HG03175 (cell line): ENCODE data around the gene CPSF3.
"Not testable (repeated sequence)": the region's sequence is repeated elsewhere in the genome, so short reads cannot be mapped to it uniquely, and the experiment has no call there.

ENCODE experiments used
- ATAC-seq: cut with Tn5 transposase; IDR thresholded peaks from one replicate; pipeline ENCODE4 v1.9.1; 2021; ENCODE audit warnings: mild to moderate bottlenecking, moderate library complexity; ENCODE audit not compliant: unreplicated experiment

The CPSF3 gene

DNA sequence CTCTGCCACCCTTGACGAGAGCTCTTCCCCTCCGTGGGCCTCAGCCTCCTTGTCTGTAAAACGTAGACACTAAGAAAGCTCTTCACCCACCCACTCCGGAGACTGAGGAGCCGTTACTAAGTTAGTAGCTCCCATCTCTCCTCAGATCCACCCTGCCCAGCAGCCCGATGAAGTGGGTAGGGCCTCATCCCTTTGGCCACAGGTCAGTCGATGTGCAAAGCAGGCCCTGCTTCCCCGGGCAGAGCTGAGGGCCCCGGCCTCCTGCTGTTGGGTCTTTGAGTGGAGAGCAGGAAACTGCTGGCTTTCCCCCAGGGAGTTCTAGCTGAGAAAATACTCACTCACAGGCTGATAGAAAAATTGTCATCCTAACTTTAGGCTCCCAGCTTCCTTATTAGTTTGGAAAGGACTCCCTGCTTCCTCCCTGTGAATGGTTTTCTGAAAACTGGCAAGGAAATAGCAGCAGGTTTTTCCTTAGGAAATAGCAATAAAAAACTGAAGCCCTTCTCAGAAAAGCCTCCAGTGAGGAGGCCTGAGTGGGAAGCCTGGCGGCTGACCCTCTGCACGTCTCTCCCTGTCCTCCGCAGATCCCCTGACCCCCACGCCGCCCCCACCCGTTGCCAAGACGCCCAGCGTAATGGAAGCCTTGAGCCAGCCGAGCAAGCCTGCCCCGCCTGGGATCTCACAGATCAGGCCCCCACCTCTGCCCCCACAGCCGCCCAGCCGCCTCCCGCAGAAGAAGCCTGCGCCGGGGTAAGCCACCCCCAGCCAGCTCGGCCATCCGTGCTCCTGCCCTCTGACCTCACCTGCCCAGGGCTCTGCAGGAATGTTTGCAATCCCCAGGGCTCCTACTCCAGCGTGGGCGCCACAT lies 30.3 kb upstream of the CPSF3 start:
- ATAC-seq: no peak

DNA sequence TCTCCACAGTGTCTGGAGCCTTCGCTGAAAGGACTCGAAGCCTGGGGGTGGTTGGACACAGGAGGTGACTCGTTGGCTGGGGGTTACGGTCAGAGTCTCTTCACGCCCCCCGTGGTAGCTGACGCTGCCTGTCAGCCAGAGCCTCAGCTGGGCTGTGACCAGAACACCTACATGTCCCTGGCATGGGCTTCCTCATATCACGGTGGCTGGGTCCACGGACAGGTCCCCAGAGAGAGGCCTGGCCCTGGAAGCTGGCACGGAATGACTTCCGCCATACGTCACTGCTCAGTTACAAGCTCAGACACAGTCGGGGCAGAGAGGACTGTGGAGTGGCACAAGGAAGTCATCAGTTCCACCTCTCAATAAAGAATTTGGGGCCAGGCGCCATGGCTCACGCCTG lies 28.6 kb upstream of the CPSF3 start:
- no peak for ATAC-seq

- ATAC-seq: no peak
Measured at GRCh38 chr2:9397201-9397600, 26.3 kb upstream of the CPSF3 start.

- not testable (repeated sequence) for ATAC-seq
Measured at GRCh38 chr2:9398251-9398650, 25.2 kb upstream of the CPSF3 start.

DNA sequence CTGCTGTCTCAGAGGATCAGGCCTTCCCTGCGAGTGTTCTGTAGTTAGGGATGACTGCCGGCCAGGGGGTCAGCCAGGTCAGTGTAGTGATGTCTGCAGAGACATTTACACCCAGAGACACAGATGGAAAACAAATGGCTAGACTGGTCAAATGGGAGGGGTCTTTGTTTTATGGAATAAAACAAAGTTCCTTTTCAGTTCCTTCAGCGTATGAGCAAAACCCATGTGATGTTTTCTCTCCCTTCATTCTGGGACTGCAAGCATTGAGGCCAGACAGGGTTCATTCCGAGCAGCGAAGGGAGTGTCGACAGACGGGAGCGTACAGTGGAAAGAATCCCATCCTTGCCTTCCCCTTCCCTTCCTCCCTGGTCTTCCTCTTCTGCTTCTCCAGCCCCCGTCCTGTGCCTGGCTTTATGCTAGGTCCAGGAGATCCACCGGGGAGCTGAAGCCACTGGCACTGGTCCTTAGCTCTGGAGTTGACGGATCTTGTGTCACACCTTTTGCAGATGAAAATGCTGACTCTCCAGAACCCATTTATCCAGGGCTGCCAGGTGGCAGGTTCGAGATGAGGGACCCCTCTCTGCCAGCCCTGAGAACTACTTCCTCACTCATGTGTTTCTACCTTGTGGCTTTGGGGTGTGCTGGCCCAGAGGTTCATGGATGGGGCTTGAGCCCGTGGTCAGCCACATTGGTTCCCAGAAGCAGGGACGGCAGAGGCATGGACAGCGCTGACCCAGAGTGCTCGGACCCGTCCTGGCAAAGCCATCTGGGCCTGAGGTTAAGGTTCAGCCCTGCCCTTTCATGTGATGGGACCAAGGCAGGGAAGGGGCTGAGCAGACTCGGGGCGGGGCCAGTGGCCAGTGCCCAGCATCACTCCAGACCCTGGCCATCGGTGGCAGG lies 24.3 kb upstream of the CPSF3 start:
- ATAC-seq: no peak

GRCh38 chr2:9400268-9401058 lies 23.0 kb upstream of the CPSF3 start:
- ATAC-seq: no peak

GRCh38 chr2:9401059-9401547 lies 22.4 kb upstream of the CPSF3 start:
- no peak for ATAC-seq

DNA sequence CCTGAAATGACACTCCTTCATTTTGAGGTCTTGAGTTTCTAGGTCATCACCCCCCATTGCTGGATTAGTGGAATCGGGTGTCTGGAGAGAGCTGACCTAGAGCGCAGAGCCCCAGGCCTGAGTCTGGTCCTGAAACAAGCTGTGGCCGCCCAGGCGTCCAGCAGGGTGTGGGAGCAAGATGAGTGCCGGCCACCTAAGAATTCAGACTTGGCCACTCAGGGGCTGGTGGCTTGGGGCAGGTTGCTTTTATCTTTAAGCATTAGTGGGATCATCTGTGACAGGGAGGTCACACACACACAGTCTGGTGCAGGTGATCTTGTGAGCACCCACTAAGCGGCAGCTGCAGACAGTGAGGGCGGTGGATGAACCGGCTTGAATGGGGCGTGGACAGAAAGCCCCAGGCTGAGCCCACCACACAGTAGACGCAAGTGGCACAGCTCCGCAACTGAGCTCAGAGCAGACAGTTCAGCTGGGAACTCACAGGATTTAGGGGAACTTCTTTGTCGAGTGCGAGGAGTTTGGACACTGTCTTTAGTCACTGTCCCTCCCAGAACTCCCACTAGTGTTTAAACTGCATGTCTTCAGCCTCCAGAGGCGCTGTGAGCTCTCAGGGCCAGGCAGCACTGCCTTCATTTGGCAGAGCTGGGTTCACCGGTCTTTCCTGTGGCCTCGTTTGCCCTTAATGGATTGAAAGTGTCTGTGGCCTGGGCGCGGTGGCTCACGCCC lies 21.6 kb upstream of the CPSF3 start:
- no peak for ATAC-seq

- ATAC-seq: no peak
Measured at GRCh38 chr2:9403924-9404323, 19.5 kb upstream of the CPSF3 start.

- ATAC-seq: no peak
Measured at GRCh38 chr2:9404451-9404850, 19.0 kb upstream of the CPSF3 start.

GRCh38 chr2:9405636-9406035 lies 17.8 kb upstream of the CPSF3 start:
- no peak for ATAC-seq

DNA sequence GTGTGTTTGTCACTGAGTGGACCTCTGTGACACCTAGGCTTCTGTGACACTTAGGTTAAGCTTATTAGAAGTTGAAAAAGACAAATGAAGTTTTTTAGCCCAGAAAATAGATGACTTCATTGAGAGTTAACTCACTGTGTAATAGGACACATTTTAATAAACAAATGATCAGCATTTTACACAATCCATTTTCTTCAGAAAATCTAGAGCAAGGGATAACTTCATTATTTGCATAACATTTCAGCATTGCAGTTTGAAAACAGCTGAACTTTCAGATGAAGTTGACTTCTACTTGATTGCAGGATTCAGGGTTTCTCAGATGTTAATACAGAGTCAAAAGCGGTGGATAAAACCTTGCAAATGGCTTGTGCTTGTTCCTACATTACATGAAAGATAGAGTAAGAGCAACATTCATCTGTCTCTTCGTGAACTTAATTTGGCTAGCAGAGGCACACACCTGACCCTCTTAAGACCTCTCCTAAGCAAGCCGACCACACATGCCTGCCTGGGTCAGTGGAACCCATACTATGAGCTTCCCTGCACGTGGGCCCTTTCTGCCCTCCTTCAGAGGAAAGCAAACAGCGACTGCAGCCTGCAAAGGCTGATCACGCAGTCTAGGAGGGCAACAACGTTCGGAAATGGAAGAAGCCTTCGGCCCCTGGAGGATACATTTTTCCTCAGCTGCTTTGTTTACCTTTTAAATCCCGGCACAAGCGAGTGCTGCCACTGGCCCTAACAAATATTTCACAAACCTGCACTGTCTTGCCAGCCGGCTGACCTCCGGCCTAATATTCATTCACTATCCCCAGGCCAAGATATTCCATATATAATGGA lies 16.7 kb upstream of the CPSF3 start:
- no peak for ATAC-seq

DNA sequence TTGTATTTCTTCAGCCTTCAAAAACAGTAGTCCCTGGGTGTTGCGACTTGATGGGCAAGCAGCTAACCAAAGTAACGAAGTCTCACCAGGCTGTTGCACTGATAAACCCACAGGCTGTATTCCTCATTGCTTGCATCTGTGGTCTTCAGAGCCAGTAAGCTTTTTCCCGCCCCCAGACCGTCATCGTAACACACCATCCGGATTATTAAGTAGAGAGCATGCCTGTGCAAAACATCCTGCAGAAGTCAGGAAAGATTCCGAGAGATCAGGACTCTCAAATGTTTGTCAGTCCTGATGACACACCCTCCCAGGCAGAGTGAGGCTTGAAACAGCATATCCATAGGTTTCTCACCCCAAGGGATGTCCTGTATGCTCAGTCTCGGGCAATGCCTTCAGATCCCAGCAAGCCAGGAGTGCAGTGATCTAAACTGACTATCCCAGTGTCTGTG lies 16.1 kb upstream of the CPSF3 start:
- ATAC-seq: no peak

DNA sequence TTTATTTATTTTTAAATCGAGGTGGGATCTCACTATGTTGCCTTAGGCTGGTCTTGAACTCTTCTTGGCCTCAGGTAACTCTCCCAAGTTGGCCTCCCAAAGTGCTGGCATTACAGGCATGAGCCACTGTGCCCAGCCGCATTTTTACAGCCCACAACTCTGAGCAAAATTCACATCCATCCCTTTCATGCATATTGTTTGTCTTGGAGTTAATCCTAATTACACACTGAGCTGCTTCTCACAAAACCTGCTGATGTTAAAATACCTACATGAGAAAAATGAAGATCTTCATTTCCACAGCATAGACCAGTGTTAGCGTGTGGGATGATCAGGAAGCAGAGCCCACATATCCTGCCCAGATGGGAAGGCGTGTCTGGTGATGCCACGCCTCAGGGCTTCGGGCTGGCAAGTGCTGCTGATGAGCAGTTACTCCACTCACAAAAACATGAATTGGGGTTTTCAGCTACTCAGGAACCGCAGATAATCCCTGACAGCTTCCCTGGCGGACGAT lies 14.8 kb upstream of the CPSF3 start:
- no peak for ATAC-seq

- no peak for ATAC-seq
Measured at GRCh38 chr2:9410108-9410507, 13.3 kb upstream of the CPSF3 start.

GRCh38 chr2:9412781-9413180 lies 10.7 kb upstream of the CPSF3 start:
- no peak for ATAC-seq

DNA sequence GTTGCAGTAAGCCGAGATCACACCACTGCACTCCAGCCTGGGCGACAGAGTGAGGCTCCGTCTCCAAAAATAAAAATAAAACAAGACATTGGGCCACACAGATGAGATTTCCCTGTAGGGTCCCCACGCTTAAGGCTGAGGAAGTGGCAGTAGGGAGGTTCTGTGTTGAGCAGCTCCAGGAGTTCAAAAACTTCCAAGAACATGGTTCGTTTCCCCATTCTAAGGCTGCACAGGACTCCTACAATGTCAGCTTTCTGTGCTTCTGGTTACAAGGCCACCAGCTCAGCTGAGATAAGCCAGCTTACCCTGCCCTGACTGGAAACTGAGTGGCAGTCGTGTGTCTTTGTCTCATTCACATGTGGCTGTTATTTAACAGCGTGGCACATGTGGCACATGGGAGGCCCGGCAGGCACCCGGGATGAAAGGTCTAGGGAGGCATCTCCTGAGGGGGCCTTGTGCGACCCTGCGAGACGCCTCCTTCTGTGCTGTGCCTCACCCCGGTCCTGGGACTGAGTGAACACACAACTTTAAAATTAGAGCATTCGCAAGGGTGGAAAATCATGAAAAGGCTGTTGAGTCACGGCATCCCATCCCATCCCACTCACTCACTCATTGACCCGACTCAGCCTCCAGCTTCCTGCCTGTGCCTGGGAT lies 7.8 kb upstream of the CPSF3 start:
- ATAC-seq: no peak

DNA sequence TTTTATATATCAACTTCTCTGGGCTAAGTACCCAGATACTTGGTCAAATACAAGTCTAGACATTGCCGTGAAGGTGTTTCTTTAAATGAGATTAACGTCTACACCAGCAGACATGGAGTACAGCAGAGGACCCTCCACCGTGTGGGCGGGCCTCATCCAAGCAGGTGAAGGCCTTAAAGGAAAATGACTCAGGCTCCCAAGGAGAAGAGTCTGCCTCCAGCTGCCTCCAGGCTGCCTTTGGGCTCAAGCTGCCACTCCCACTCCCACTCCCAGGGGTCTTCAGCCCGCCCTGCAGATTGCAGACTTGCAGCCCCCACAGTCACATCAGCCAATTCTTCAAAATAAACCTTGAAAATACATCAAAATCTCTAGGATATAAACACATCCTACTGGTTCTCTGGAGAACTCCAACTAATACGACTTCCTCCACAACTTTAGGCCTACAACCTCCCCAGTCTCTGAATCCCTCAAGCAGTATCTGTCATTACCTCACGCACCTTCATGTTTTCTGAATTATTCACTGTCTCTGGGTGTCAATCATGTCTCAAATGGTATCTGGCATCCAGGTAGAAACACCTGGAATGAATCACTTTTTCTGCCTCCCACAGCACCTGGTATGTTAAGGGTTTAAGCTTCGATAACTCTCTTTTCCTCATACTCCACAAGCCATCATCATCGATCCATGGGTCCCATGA lies 7.0 kb upstream of the CPSF3 start:
- no peak for ATAC-seq
